BE2C (cell line): ENCODE results near the gene CDK5RAP2.

Source experiments
- DNase-seq: peaks from one replicate; pipeline ENCODE4 v3.0.0-alpha.2; 2020
- H3K27me3 ChIP-seq: fragments of 250-450 bp; sonication (Bioruptor Pico); 2 replicates; pipeline ENCODE4 v1.5.1; 2020; ENCODE audit warnings: mild to moderate bottlenecking
- H3K36me3 ChIP-seq: fragments of 250-450 bp; sonication (Bioruptor Pico); 2 replicates; pipeline ENCODE4 v1.5.1; 2020; ENCODE audit warnings: mild to moderate bottlenecking
- H3K4me1 ChIP-seq: fragments of 250-450 bp; sonication (Bioruptor Pico); 2 replicates; pipeline ENCODE4 v1.5.1; 2020
- H3K4me3 ChIP-seq: 2 replicates; pipeline ENCODE4 v1.5.1; 2011; ENCODE audit warnings: low read depth, low read length
- H3K9me3 ChIP-seq: fragments of 250-450 bp; sonication (Bioruptor Pico); 2 replicates; pipeline ENCODE4 v1.5.1; 2020
- CTCF ChIP-seq: IDR thresholded peaks from 2 replicates; pipeline ENCODE4 v1.5.1; 2012; ENCODE audit warnings: mild to moderate bottlenecking, low read depth, low read length

Gene CDK5RAP2

GRCh38 chr9:120376101-120376500 is 203.9 kb downstream of the CDK5RAP2 start:
- no peaks in the 10 kb centered on the region for H3K36me3 ChIP-seq
- TF ChIP-seq CTCF: no peak
- no peaks in the 10 kb centered on the region for H3K27me3 ChIP-seq
- no peak overlapping the region for H3K4me3 ChIP-seq
- no peaks in the 10 kb centered on the region for H3K9me3 ChIP-seq
- no peak for DNase-seq
- H3K4me1 ChIP-seq: no peaks in the 10 kb centered on the region

- no peak for DNase-seq
- no peak overlapping the region for H3K4me3 ChIP-seq
- H3K9me3 ChIP-seq: no peaks in the 10 kb centered on the region
- H3K27me3 ChIP-seq: no peaks in the 10 kb centered on the region
- no peaks in the 10 kb centered on the region for H3K36me3 ChIP-seq
- no peaks in the 10 kb centered on the region for H3K4me1 ChIP-seq
- no peak for TF ChIP-seq CTCF
These were observed 204.7 kb downstream of the CDK5RAP2 start for GRCh38 chr9:120375316-120375715.

- TF ChIP-seq CTCF: no peak
- Histone ChIP-seq H3K4me1 (no peaks in the 10 kb centered on the region), H3K9me3 (no peaks in the 10 kb centered on the region), H3K27me3 (no peaks in the 10 kb centered on the region), H3K4me3 (no peak overlapping the region), H3K36me3 (no peaks in the 10 kb centered on the region)
- DNase-seq: no peak
These were observed 205.2 kb downstream of the CDK5RAP2 start for GRCh38 chr9:120374817-120375216.

- no peak for DNase-seq
- no peak for TF ChIP-seq CTCF
- Histone ChIP-seq H3K4me1 (no peaks in the 10 kb centered on the region), H3K4me3 (no peak overlapping the region), H3K27me3 (no peaks in the 10 kb centered on the region), H3K36me3 (no peaks in the 10 kb centered on the region), H3K9me3 (no peaks in the 10 kb centered on the region)
These were observed 205.7 kb downstream of the CDK5RAP2 start for GRCh38 chr9:120374239-120374638.

GRCh38 chr9:120372040-120372439 is 207.9 kb downstream of the CDK5RAP2 start:
- TF ChIP-seq CTCF: no peak
- H3K4me1 ChIP-seq: no peaks in the 10 kb centered on the region
- H3K4me3 ChIP-seq: no peak overlapping the region
- H3K9me3 ChIP-seq: no peaks in the 10 kb centered on the region
- DNase-seq: no peak
- no peaks in the 10 kb centered on the region for H3K27me3 ChIP-seq
- H3K36me3 ChIP-seq: no peaks in the 10 kb centered on the region

GRCh38 chr9:120369608-120370220 is 210.3 kb downstream of the CDK5RAP2 start:
- no peak for TF ChIP-seq CTCF
- H3K36me3 ChIP-seq: no peaks in the 10 kb centered on the region
- no peaks in the 10 kb centered on the region for H3K4me1 ChIP-seq
- H3K27me3 ChIP-seq: no peaks in the 10 kb centered on the region
- no peaks in the 10 kb centered on the region for H3K9me3 ChIP-seq
- H3K4me3 ChIP-seq: no peak overlapping the region
- DNase-seq: no peak
